Measurements from ENCODE around the gene NFKBIB. TPM values are rescaled to one million over a fixed set of nuclear protein-coding genes. Genes with fewer than 3 reads are reported as not detected.

Gene NFKBIB
- total and polyA plus RNA-seq, 2 of the 8 experiments (the other 6 are each of a cell fraction or from before 2014, with no cell fraction given), result 37.3 to 44.1 TPM

- TF ChIP-seq ATF2 (IDR thresholded peaks at IDR 0.05; ENCODE audit: low read length) (no peak), TCF12 (IDR thresholded peaks at IDR 0.05; ENCODE audit: low read depth, low read length) (no peak), SIX5 (IDR thresholded peaks at IDR 0.05; ENCODE audit: low read depth, low read length) (no peak), PHF8 (conservative IDR thresholded peaks at IDR 0.05; ENCODE audit: low read depth, low read length) (peak; percentile 100), RFX5 (IDR thresholded peaks at IDR 0.05; ENCODE audit: borderline replicate concordance, low read depth, low read length) (no peak), SIN3A (conservative IDR thresholded peaks at IDR 0.05 in 1 of 2, IDR thresholded peaks at IDR 0.05 in 1 of 2; ENCODE audit: low read depth in 1 of 2, low read length in 2 of 2) (peak in 1 of 2 experiments; percentile 69; a peak in 1 of 4 replicates), CTCF (IDR thresholded peaks at IDR 0.05; ENCODE audit: control extremely low read depth in 1 of 3, insufficient read depth in 1 of 3, low read depth in 1 of 3, low read length in 3 of 3) (peak; percentile 92 to 98 (median 93)), TAF7 (optimal IDR thresholded peaks at IDR 0.05; ENCODE audit: borderline replicate concordance, low read depth, low read length) (peak; percentile 93), ASH2L (IDR thresholded peaks at IDR 0.05; ENCODE audit: low read length) (peak; percentile 98), FOSL1 (IDR thresholded peaks at IDR 0.05; ENCODE audit: insufficient read depth, low read depth, low read length) (no peak), NRF1 (IDR thresholded peaks at IDR 0.05; ENCODE audit: low read depth, low read length) (peak; percentile 86), KDM4A (IDR thresholded peaks at IDR 0.05; ENCODE audit: low read depth, low read length, severe bottlenecking) (peak; percentile 87), KDM5A (IDR thresholded peaks at IDR 0.05; ENCODE audit: low read length) (peak; percentile 72; the same call in 1 of the 2 replicates), YY1 (IDR thresholded peaks at IDR 0.05; ENCODE audit: low read depth, low read length) (peak; percentile 99), CEBPB (IDR thresholded peaks at IDR 0.05; ENCODE audit: low read depth, low read length) (peak; percentile 19; the same call in 1 of the 2 replicates), KDM1A (IDR thresholded peaks at IDR 0.05; ENCODE audit: borderline replicate concordance, low read length) (0 out of 2 replicates have a peak, but pooled peaks have one; percentile 20), EP300 (IDR thresholded peaks at IDR 0.05; ENCODE audit: borderline replicate concordance in 1 of 2, low read depth in 2 of 2, low read length in 2 of 2) (no peak), TAF1 (IDR thresholded peaks at IDR 0.05; ENCODE audit: low read depth, low read length) (peak; percentile 97)
Observed at GRCh38 chr19:38929929-38930775, 30.4 kb downstream of the NFKBIB start, which contains the start of gene SARS2 (continued).

Measured in H1 (cell line).